Measurements from ENCODE around the gene NKX2-1.

Gene NKX2-1

DNA sequence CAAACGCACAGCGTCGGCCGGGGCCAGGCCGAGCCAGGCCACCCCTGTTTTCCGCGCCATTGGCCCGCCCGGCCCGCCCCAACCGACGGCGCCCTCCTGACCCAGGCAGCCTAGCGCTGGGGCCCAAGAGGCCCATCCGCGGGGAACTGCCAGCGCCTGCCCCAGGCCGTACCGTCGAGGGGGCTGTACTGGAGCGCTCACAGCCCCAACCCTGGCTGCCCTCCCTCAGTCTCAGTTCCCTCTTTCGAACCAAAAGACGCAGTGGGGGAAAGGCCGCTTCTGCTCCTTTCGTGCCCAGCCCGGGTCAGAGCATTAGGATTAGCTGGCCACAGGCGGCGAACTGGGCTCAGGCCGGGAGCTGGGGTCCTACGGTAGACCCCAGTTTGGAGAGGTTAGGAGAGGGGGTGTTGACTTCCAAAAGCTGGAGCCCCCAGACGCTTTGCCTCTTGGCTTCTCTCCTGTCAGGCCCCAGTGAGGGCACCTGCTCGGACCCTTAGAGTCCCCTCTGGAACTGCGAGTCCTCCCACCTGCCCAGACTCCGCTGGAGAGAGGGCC is 1.9 kb downstream of the NKX2-1 start:
- DNase-seq (ENCODE audit: low read depth, low spot score), result no peak

DNA sequence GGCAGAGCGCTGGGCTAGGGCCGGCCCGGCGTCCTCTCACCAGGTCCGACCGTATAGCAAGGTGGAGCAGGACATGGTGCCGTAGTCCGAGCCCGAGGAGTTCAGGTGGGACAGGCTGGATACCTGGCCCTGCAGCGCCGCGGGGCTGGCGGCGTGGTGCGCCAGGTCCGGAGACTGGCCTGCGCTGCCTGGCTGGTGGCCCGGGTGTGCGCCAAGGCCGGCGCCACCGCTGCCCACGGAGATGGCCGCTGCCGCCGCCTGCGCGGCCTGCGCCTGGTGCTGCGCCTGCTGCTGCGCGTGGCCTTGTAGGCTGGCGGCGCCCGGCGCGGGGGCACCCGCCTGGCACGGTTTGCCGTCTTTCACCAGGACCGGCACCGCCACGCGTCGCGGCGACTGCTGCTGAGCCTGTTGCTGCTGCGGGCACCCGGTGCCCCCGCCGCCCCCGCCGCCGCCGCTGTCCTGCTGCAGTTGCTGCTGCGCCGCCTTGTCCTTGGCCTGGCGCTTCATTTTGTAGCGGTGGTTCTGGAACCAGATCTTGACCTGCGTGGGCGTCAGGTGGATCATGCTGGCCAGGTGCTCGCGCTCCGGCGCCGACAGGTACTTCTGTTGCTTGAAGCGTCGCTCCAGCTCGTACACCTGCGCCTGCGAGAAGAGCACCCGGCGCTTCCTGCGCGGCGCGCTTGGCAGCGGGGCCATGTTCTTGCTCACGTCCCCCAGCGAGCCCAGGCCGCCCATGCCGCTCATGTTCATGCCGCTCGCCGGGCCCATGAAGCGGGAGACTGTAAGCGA is 2.6 kb downstream of the NKX2-1 start:
- DNase-seq (ENCODE audit: low read depth, low spot score), result no peak

DNA sequence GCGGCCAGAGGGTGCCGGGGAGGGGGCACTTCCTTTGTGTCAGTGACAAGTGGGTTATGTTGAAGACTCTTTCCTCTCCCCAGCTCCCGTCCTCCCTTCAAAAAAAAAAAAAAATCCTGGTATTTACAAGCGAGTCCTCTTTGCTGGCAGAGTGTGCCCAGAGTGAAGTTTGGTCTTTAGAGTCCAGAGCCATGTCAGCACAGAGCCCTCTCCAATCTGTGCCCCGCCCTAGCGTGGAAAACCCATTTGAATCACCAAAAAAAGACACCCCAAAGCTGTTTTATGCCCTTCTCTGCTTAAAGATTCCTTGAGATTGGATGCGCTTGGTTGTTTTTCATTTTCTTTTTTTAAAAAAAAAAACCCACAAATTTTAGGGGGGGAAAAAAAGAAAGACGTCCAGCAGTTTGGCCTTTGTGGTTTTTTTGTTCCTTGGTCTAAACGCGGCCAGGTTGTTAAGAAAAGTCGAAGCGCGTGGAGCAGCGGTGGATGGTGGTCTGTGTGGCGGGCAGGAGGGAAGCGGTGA is 3.3 kb downstream of the NKX2-1 start:
- no peak for DNase-seq (ENCODE audit: low read depth, low spot score)

DNA sequence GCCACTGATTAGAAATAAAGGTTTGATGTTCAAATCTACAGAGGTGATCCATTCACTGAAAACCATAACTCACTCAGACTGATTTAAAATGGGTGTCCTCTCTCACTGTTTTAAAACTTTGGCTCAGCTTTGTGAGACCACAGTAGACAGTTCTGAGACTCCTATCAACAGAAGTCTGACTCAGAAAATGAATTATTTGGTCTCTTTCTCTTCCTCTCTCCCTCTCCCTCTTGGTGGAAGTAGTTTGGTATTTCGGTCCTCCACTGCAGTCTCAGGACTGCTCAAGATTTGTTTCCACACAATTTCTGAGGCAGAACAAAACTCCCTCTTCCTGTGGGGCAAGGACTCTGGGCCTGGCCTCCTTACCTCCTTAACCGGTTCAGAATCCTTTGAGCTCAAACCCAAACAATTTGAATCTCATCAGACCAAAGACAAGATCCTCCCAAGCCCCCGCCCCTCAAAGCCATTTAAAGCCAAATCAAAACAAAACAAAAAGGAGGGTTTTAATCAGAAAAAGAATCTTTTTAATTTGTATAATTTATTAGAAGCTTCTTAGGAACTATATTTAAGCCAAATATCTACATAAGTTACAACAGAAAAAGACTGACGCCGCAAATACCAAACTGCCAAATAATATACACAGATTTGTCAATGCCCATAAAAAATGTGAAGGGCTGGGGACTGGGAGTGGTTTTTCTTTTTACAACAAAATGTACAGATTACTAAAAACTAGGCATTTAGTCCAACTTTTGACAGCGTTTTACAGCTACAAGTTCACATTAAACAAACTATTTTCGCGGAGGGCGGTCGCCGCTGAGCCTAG is 3.9 kb downstream of the NKX2-1 start:
- DNase-seq (ENCODE audit: low read depth, low spot score), result no peak

DNA sequence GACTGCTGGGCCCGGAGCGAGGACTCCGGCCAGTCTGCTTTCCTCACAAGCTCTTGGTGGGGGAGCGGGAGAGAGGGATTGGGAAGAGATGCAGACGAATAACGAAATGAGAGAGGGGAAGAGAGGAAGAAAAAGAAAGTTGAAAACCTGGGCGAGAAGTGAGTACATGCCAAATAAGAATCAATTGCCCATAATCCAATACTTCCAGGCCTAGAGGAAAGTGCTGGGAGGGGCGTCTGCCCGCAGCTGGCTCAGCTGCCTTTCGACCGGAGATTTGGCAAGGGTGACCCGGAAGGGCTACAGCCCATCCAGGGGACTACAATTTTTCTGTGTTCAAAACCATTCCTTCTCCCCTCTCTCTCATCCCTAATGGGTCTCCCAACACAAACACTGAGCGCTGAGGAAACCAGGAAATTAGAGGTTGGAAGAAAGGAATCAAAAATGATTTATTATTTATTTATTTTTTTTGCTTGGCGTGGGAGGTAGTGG is 4.9 kb downstream of the NKX2-1 start:
- no peak for DNase-seq (ENCODE audit: low read depth, low spot score)

DNA sequence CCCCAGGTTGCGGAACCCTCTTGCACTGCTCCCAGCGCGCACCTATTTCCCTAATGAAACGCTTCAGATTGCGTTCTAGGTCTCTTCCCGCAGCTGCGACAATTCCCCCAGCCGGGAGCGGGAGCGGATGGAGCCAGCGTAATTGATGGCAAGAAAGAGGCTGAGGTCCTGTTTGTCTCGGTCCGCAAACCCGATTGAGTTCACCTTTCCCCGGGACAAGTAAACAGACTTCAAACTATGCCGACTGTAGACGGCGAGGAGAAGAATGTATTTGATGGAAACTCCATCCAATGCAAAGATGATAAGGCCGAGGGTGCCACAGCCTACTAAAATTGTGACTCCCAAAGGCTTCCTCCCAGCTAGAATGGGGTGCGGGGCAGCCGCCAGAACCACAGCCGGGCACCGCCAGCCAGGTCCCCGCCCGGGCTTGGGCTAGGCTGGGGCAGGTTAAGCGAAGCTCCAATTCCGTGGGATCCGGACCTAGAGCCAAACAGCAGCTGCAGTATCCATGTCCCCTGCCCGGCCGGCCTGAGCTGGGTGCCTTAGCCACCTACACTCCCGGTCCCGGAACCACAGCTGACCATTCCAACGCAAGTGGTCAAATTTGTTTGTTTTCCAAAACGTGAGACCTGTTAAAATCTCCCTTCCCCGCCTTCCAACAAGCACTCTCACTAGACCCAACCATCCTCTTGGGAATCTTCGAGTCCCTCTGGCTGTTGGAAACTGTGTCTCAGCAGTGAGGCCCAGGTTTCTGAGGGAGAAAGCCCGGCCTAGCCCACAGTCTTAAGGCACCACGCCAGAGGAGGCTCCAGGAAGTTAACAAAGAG is 5.5 kb downstream of the NKX2-1 start:
- DNase-seq (ENCODE audit: low read depth, low spot score), result no peak

DNA sequence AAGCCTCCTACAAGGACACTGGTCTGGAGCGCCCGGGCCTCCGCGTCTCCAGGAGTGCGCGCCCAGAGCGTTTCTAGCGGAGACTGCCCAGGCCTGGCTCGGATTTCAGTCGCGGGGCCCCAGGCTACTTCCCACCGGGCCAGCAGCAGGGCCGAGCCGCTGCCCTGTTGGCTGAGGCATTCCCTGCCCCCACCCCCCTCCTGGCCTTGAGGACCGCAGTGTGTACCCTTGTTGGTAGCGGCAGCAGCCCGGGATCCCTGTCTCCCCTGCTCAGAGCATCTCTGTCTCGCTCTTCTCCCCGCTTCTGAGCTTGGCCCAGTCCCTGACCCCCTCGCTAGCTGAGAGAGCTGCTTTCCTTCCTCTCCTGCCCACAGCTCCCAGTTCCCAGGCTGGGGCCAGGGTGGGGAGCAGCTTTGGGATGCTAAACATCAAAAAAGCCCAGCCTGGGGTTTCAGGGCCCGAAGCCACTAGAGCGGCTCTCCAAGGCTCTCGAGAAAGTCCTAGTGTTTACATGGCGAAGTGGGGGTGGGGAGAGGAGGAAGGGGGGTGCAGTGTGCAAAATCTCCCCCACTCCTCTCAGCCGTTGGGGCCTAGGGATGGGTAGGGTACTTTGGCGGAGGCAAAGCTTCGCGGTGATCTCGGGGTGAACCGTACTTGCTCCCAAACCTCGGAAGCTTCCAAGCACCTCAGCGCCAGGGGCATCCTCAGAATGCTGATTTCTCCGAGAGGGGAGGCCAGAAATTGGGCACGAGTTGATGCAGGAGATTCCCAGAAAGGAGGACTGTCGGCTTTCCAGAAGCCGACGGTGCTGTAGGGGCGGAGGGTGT is 6.4 kb downstream of the NKX2-1 start:
- DNase-seq (ENCODE audit: low read depth, low spot score), result no peak

DNA sequence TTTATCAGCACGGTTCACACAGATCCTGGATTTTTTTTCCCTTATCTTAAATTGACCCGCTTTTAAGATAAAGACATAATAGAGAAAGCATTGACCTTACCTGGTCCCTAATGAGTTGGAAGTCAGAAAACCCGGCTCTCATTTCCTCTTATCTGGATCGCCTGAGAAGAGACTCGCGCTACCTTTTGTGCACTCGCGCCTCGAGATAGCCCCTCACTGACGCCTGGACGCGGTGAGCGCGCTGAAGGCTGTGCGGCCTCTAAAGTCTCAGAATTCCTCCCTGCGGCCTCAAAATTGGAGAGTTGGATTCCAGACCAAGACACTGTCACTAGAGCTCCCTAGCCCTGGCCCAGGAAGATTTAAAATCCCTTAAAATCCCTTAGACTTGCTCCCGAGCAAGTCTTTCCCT is 7.0 kb downstream of the NKX2-1 start:
- no peak for DNase-seq (ENCODE audit: low read depth, low spot score)

DNA sequence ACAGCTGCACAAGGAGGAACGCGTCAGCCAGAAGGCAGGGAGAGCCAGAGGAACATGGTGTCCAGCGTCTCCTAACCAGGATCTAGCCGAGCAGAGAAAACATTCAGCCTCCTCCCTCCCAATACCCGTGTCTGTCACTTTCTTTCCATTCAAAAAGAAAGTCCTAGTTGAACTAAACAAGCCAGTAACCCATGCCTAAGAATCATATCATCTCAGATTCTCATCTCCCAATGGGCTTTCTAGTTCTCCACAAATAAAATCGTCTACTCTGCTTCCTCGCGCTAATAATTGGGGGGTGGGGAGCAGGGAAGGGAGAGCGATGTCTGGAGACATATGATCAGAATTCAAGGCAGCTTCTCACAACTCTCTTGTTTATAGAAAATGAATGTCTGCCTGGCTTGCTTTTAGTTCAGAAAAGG is 7.4 kb downstream of the NKX2-1 start:
- DNase-seq (ENCODE audit: low read depth, low spot score), result no peak

DNA sequence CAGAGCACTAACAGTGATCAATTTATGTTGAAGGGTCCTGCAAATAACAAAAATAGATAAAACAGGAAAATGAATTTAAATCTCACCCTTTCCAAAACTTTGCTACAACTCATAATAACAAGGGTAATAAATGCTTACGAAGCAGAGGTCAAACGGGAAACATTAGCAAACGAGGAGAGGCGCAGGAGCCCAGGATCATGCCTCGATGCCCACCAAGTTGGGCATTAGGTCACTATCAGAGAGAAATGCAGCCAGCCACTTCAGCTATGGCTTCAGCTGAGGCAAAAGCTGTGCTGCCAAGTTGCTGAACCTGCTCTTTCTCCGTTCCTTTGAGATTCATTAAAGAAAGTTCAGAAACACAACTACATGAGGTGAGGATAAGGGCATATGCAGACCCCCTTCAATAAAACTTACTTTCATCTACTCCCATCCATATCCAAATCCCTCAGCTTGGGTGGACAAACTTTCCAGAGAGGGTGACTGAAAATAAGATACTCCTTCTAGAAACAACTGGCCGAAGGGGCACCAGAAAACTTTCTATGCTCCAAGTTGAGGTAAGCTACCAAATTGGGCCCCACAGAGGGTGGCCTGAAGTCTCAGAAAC is 7.9 kb downstream of the NKX2-1 start:
- DNase-seq (ENCODE audit: low read depth, low spot score), result no peak

DNA sequence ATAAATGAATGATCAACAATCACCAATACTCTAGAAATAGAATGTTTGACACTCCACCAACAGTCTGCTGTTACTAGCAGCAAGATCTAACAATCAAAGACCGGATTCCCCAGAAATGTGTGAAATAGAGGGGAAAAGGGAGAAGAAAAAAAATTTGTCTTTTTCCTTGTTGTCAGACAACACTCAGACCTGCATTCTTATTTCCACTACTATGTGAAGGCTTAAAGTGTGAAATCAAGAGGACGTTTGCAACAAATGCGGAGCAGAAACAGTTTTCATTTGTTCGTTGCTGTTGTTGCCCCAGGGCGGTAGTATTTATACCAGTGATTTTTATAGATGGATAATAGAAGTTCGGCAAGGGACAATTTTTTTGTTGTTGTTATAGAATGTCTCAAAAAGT is 9.2 kb downstream of the NKX2-1 start:
- DNase-seq (ENCODE audit: low read depth, low spot score), result no peak

DNA sequence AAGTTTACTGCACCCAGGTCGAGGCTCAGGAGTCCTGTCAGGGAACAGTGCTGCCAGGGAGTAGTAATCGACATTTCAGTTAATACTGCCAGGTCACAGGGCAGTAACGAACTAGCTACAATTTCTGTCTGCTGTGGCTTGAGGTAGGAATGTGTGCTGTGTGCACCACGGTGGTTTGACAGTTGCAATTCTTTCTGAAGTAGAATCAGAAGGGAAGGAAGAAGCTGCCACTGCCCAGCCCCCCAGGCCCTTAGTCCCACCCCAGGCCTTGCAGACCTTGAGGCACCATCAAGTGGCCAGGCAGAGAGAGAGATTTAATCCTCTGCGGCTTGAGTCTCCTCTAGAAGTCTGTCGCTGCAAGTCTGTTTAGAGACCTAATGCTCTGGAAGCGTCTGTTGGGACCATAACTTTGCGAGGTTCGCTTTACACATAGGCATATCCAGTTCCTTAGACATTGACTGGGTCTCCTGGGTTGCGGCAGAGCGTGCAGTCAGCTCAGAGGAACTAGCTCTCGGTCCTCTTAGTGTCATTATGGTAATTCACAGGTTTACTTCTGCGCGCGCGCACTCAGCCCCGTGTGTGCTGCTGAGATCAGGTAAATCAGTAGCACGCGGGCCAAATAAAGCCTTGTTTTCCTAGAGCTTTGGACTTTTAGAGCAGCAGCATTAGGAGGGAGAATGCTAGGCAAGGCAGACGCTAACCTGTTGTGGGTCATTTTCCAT is 9.8 kb downstream of the NKX2-1 start:
- DNase-seq (ENCODE audit: low read depth, low spot score), result no peak

DNA sequence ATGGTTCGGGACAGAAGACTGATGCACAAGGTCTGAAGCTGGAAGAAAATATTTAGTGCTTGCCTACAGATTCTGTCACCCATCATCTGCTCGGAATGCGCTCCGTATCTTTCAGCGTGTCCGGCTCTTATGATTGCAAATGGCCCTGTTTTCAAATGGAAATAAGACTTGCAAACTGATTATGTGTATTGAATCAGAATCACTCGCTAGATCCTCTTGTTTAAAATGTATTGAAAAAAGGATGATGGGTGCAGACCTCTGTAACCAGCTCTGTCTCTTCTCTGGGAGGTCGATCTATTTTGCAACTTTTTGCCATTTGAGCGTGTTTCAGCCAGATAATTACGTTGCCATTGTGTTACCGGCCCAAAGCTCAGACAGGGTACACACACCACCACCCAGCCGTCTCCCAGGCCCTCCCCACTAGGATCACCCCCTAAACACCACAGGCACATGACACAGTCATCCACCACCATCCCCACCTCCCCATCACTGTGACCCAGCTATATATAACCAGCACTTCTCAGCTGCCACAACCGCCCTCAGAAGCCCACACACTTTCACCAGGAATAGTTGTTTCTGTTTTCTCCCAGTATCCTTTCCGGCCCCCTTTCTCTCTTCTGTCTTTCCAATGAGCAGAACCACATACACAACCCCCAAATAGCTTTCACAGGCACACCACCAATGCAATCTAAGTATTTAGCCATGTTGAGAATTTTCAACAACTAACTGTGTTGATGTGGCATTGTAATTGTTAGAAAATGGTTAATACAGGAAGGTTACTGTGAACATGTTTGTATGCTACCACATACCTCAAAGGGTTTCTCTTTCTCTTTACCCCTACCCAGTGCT is 10.7 kb downstream of the NKX2-1 start:
- no peak for DNase-seq (ENCODE audit: low read depth, low spot score)

DNA sequence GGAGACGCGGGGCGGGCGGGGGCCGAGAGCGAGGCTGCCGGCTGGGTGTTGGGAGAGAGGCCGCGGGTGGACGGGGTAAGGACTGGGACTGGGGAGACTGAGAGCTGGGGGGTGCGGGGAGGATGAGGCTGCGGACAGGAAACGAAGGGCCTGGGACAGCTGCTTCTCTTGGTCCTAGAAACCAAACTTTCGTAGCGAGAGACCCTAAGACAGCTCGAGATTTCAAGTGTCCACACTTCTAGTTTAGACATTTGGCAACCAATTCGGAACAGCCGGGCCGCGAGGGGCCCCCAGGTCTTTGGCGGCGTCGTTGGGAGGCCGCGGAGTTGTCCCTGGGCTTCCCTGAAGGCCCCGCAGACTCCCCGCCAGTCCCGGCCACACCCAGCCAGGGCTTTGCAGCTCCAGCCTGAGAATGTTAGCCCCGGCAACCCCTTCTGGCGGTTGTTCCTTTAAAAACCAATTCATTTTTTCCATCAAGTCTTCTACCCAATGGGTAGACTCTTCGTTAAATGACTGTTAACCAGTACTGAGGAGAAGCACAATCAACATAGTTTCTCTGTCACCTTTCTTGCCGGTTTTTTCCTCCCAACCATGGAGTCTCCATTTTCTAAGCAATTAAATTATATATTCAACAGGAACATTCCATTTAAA is 11.5 kb downstream of the NKX2-1 start:
- DNase-seq (ENCODE audit: low read depth, low spot score), result no peak

DNA sequence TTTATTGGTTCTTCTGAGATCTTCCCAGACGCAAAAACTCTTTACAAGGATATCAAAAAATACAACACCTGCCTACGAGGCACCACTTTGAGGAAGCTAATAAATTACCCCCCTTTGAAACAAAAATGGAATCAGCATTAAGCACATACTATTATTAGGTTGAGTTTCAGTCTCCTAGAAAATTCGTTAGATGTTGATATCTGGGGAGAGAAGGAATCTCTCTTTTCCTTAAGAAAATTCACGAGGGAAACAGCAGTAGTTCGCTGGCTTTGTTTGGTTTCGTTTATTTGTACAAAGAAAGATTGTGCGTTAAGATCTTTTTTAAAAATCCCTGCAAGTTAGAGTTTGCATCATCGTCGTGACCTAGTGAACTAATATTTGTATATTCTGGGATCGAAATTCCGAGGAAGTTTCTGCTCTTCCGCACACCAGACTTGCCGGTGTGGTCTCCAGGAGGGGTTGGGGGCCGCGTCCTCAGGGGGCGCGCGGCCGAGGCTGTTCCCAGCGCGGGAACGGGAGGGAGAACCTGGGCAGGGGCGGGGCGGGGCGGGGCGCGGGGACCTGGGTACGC is 12.1 kb downstream of the NKX2-1 start:
- DNase-seq (ENCODE audit: low read depth, low spot score), result no peak

DNA sequence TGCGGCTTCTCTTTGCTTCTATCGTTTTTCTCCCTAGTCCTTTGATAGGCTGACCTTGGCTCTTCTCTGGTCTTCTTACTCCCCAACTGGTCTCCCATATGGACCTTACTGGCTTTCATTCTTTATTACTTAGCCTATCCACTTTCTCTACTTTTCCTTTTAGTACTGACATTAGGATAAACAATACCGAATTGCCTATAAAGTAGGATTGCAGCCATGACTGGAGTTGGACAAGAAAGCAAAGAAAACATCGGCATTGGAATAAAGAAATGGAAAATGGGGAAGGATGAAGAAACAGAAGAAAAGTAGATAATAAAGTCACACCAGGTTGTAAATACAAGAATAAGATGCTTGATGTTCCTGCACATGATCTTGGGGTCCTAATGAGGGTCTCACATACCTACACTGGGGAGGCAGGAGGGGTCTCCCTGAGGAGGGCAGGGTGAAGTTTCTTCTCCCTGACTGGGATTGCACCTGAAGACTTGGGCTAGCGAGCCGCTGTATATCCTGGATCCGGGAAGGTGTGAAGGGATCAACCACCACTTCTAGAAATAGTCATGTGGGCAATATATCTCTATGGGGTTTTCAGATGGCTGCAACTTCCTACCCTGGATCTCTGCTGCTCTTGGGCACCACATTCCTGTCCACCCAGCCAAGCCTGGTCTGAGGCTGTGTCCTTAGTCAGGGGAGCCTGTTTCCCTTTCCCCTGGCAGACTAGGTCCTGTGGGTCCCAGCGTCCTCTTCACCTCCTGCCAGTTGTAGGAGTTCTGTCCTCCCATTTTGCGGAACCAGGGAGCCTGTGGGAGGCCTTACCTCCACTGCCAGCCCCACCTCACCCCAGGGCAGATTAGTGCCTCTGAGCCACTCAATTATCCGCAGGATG is 13.1 kb downstream of the NKX2-1 start:
- no peak for DNase-seq (ENCODE audit: low read depth, low spot score)

Data from smooth muscle cell of the brain vasculature (primary cell).